HG03135 (cell line): Measurements from ENCODE around the gene ZFC3H1.

Experiments
- ATAC-seq: cut with Tn5 transposase; IDR thresholded peaks from one replicate; pipeline ENCODE4 v1.9.1; 2021; ENCODE audit warnings: mild to moderate bottlenecking, moderate library complexity; ENCODE audit not compliant: unreplicated experiment

ZFC3H1 gene

GRCh38 chr12:71685312-71685906 lies 21.8 kb upstream of the ZFC3H1 start:
- no peak for ATAC-seq

GRCh38 chr12:71684081-71684480 lies 20.4 kb upstream of the ZFC3H1 start:
- no peak for ATAC-seq

DNA sequence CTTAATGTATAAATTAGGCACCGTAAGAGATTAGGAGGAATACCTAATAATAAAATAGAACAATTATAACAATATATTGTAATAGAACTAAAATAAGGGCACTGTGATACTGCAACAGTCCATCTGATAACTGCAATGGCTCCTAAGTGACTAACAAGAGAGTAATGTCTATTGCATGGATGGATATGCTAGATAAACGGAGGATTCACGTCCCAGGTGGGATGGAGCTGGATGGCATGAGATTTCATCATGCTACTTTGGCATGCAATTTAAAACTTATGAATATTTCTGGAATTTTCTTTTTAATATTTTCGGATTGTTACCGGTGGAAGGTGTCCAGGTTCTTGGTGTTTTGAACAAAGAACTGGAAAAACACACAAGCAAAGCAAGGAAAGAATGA lies 20.0 kb upstream of the ZFC3H1 start:
- ATAC-seq: no peak

GRCh38 chr12:71682466-71682865 lies 18.8 kb upstream of the ZFC3H1 start:
- ATAC-seq: no peak

DNA sequence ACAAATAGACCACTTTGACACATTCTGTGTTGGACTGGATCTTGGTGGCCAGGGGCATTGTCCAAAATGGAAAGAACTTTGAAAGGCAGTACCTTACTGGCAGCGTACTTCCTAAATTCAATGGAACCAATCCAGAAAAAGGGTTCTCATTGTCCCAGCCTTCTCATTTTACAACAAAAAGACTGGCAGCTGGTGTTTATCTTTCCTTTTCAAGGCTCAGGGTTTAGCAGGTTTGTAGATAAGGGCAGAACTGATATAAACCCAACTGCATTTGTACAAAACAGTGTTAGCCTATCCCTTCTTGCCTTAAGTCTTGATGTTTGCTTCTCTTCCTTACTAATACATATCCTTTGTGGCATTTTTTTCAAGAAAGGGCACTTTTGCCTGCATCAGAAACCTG lies 8.2 kb upstream of the ZFC3H1 start:
- no peak for ATAC-seq

DNA sequence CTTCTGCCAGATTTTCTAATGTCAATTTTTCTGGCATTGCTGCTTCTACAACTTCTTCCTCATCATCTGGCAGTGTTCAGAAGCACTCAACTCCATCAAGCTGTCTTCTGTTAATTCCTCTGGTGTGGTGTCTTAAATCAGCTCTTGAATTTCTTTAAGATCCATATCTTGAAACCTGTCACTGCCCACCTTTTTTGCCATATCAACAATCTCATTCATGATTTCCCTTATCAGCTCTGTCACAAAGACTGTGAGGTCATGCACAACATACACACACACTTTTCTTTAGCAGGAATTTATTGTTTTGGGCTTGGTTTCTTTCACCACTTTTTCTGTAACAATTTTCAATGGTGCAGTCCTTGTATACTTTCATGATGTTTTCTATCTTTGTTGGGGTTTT lies 7.7 kb upstream of the ZFC3H1 start:
- ATAC-seq: no peak

- no peak for ATAC-seq
Observed at GRCh38 chr12:71666259-71666658, 2.6 kb upstream of the ZFC3H1 start.

DNA sequence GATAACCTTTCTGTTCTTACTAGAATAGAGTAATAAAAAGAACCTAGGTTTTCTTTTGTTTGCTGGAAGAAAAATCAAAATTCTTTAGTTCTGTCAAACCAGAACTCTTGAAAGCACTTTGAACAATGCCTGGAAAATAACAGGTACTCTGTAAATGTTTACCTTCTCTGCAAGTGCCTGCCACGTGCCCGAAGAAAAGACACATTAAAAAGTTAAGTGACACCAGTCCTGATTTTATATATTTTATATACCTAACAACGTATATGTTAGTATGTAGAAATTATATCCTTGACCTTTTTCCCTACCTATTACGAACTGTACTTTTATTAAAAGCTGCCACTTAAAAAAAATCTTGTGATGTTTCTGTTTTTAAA lies 1.4 kb upstream of the ZFC3H1 start:
- no peak for ATAC-seq

DNA sequence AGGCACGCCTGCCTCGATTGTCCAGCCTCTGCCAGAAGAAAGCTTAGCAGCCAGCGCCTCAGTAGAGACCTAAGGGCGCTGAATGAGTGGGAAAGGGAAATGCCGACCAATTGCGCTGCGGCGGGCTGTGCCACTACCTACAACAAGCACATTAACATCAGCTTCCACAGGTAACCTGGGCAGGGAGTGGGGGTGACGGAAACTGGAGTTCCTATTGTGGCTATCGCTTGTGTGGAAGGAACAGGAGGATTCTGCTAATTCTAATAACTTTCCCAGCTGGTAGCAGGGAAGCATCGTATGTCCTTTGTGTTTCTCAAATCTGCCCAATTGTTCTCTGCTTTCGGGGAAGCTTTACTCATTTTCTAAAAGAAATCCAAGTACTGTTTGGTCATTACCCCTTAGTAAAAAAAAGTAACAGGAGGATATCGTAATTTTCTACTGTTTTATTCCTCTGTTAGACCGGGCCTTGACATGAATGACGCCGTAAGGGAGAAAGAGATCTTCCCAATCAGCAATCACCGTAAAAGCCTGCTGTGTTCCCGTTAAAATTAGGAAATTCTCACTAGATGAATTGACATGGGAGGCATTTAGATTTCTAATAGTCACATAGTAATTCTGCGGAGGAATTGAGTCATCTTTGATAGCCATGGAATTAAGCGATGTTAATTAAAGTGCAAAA lies 902 bp upstream of the ZFC3H1 start:
- ATAC-seq: peak; percentile 14

- peak; percentile 25 for ATAC-seq
Observed at GRCh38 chr12:71662849-71663560, 643 bp downstream of the ZFC3H1 start.

DNA sequence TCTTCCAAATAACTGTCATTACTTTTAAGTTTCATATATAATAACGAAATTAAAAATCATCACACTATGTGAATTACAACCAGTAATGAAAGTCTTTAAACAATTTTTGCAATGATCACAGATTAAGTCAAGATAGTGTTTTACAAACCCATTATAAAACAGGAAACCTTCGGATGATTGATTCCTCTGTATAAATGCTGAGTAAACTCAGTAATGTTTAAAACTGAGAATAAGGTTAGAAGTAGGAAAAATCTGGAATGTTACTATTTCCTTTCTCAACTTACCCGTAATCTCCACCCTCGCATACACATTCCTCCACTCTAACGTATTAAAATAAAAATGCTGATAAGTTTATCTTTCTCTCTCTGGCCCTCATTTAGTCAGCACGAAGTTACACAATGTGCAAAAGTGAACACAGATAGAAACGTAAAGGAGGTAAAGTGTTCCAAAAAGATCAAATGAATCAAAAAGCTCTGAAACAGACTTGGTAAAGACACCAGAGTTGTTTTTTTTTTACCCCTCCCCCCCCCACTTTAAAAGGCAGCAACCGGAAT lies 1.6 kb downstream of the ZFC3H1 start:
- ATAC-seq: no peak

DNA sequence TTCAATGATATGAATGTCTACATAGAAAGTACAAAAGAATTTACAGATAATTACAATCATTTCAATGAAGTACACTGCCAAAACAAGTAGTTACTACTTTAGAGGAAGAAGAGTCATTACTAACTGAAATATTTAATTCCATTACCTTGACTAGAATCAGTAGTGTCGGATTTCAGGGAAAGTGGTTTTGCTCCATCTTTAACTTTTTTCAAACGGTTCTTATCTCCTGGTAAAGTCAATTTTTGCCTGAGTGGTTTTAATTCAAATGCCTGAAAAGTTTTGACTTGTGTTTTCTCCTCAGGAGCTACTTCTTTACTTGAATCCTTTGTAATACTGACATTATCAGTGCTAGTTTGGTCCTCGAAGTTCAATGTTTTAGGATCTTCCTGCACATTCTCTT lies 6.9 kb downstream of the ZFC3H1 start:
- no peak for ATAC-seq

DNA sequence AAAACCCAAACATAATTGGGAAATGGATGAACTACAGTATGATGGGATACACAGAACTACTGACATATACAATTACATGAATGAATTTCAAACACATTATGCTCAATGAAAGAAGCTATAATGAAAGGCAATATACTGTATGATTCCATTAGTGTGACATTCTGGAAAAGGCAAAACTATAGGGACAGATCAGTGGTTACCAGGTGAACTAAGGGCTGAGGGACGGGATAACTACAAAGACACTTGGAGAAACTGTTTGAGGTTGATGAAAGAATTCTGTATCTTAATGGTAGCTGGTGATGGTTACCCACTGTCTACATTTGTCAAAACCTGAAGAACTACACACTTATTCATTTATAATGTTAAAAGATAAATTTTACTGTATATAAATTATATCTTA lies 7.7 kb downstream of the ZFC3H1 start:
- ATAC-seq: no peak

DNA sequence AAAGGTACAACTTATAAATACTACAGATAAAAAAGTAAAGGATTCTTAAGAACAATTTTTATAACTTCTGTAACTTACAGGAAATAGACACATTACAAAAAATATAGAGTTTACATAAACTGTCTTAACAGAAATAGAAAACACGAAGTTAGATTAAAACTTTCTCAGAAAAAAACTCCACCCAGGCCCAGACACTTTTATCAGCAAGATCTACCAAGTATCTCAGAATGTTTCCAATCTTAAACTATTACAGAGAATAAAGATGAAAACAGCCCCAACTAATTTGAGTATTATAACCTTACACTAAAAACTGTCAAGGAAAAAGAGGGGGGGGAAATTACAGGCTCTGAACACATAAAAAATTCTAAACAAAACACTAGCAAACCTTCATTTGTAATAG lies 8.2 kb downstream of the ZFC3H1 start:
- ATAC-seq: no peak

DNA sequence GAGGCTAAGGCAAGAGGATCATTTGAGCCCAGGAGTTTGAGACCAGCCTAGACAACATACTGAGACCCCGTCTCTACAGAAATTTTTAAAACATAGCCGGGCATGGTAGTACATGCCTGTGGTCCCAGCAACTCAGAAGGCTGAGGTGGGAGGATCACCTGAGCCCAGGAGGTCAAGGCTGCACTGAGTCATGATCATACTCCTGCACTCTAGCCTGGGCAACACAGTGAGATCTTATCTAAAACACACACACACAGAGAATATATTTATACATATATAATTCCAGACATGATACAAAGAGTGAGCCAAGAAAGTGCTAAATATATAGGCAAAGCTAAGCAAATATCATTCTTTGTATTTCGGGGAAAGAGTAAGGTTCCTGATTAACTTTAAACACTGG lies 9.4 kb downstream of the ZFC3H1 start:
- no peak for ATAC-seq

DNA sequence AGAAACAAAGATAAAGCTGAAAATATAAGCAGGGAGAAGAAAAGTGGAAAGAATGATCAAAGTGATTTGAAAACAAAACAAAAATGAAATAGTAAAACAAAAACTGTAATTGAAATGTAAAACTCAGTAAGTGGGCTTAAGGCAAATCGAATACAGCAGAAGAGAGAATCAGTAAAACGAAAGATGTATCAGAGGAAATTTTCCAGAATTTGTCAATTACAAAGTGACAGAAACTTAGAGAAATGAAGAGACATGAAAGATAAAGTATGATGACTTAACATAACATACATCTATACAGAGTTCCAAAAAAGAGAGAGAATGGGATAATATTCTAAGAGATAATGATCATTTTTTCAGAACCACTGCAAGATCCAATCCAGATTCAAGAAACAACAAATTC lies 10.5 kb downstream of the ZFC3H1 start:
- ATAC-seq: no peak

DNA sequence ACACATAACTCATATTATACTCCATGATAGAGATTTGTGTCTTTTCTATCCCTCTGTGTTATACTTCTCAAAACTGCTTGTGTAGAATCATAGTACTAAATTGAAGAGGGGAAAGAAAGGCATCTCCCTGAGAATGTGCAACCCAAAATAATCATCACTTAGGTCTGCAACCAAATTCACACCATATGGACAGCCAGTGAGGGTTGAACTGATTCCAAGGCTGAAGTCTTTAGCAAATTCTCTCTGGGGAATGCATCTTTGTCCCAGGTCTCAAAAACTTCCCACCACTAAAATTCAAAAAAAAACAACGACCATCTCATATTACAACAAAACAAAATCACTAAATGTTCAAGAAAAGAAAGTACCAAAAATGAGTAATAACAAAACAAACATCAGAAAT lies 11.0 kb downstream of the ZFC3H1 start:
- ATAC-seq: no peak

- ATAC-seq: no peak
Observed at GRCh38 chr12:71649401-71649800, 14.2 kb downstream of the ZFC3H1 start.

DNA sequence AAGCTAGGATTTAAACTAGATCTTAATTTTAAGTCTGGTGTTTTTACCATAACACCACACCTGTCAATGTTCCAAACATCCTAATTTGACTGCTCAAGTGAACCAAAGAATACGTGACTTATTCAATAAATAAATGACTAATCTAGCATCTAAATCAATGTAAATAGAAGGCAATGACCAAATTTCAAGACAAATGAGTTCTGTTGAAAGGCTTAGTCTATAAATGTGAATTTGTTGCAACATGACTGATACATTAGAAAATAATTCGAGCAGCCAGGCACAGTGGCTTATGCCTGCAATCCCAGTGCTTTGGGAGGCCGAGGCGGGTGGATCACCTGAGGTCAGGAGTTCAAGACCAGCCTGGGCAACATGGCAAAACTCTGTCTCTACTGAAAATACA lies 15.1 kb downstream of the ZFC3H1 start:
- ATAC-seq: no peak

- ATAC-seq: no peak
Observed at GRCh38 chr12:71646512-71646911, 17.1 kb downstream of the ZFC3H1 start.

GRCh38 chr12:71645268-71645667 lies 18.4 kb downstream of the ZFC3H1 start:
- no peak for ATAC-seq

DNA sequence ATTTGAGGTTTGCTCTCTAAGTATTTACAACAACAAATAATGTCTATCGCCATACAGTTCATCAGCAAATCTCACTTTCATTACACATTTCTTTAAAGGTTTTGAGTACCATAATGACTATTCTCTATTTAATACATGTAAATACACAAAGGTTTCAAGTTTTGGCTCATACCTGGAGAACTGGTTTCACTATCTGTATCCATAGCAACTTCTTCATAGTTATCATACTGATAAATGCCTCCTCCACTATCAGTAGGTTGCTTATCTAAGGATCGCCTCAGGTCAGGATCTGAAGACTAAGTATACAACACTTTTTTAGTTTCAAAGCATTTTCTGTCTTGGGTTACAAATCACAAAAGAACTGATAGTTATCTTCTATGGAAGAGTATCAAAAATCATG lies 21.4 kb downstream of the ZFC3H1 start:
- no peak for ATAC-seq
